GM21367 (cell line): ENCODE measurements around the gene TTYH1.
"Not testable (repeated sequence)": the region's sequence is repeated elsewhere in the genome, so short reads cannot be mapped to it uniquely, and the experiment has no call there.

Source experiments
- ATAC-seq: cut with Tn5 transposase; IDR thresholded peaks from one replicate; pipeline ENCODE4 v1.9.1; 2021; ENCODE audit not compliant: unreplicated experiment

Gene TTYH1

DNA sequence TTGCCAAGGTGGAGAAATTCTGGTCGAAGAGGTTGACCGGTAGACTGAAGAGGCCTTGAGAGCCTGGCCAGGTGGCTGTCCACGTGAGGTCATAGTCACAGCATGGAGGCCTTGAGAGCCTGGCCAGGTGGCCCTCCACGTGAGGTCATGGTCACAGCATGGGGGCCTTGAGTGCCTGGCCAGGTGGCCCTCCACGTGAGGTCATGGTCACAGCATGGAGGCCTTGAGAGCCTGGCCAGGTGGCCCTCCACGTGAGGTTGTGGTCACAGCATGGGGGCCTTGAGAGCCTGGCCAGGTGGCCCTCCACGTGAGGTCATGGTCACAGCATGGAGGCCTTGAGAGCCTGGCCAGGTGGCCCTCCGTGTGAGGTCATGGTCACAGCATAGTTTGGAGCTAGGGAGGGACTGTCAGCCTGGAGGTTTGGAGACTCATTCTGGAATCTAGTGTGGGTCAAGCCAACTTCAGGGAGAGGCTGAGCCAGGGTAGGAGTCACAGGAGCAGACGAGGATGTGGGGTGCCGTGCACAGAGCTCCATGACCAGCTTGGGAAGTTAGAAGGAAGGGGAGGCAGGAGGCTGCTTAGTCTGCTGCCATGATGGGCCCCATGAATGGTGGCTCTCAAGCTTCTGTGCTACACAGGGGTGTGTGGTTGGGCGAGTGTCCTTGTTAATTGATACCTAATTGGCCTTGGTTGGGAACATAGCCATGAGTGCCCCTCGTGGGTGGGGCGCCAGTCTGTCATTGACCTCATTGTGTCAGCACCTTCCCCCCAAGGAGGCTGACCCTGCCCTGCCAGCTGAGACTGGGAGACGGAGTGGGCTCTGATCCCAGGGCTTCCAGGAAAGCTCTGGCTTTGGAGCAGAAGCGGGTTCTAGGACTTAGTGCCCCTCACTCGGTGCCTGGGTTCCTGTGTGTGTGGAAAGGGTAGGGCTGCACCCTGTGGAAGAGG lies 44.3 kb downstream of the TTYH1 start:
- ATAC-seq, result no peak

GRCh38 chr19:54460230-54461005 lies 45.2 kb downstream of the TTYH1 start:
- no peak for ATAC-seq

DNA sequence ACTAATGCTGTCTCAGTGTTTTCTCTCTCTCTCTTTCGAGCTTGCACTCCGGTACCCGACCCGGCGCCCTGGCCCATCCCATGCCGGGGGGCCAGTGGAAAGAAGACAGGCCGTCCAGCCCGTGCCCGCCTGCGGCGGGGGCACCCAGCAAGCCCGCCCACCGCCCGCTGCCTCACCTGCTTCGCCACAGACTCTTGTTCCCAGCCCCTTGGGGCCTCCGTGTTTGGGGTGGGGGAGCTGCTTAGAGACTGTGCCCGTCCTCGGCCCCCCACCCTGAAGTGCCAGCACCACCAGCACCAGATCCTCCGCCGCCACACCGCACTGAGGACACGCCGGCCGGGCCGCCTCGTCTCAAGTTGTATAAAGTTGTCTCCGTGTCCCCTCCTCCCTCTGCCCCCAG lies 45.9 kb downstream of the TTYH1 start:
- no peak for ATAC-seq

DNA sequence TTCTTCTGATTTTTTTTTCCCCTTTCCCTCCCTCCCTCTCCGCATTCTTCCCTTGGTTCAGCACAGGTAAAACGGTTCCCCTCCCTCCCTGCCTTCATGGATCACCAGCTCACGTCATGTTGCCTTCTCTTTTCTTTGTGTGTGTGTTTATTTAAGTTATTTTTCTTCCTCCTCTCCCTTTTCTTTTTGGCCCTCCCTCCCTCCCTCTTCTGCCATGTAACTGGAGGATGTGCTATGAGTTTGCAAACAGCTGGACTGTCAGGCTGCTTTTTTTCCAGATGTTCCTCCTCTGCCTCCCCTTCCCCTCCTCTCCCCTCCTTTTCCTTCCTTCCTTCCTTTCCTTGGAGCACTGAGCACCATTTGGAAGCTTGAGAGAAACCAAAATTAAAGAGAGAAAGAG lies 46.3 kb downstream of the TTYH1 start:
- ATAC-seq, result no peak

DNA sequence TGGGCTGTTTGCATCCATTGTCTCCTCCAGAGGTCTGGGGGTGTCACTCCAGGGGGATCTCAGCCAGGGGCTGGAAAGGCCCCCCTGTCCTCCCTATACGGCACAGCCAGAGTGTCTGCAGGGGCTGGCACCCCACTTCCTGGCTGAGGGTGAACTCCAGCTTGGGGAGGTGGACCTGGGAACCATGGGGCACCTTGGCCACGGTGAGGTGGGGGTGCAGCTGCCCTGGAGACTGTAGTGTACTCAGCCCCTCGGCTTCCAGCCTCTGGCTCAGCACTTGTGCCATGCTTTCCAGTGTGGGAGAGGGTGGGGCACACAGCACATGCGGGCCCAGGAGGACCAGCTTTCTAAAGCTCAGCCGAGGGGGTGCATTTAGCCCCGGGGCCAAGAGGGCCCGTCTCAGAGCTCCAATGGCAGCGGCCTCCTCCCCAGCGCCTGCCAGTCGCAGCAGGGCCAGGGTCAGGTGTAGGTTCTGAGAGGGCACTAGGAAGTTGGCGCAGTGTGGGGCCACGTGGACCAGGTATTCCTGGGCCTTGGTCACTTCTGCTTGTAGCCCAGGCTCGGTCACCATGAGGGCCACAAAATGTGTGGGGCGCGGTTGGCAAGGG lies 46.9 kb downstream of the TTYH1 start:
- ATAC-seq, result no peak

DNA sequence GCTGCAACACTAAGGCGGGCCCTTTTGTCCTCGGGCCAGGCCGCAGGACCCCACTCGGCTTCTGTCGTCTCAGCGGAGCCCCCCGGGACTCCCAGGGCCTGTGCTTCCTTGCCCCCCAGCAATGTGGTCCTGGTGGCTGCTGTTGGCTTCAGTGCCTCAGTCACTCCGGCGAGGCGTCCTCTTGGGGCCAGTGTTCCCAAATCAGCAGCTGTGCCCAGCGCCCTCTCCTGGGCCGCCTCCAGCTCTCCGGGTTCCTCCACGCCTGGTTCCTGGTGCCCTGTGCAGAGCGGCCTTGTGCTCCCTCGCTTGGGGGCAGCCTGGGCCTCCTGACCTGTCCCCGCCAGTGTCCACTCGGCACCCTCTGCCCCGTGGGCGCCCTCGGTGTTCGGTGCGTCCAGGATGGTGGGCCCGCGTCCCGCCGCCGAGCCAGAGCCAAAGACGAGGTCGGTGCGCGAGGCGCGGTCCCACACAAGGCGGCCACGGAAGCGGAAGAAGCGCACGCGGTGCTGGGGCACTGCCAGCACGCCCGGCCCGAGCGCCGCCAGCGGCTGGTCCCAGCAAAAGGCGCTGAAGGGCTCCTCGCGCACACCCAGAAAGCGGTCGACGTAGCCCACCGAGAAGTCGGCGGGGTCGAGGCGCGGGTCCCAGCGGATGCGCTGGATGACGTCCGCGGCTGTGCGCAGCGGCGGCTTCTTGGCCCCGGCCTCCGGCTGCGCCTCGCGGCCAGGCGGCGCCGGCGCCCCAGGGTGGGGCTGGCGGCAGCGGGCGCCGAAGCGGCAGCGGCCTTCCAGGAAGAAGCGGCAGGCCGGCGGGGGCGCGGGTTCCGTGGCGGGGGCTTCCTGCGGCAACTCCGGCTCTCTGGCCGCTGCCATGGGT lies 47.6 kb downstream of the TTYH1 start:
- ATAC-seq, result no peak

- peak; percentile 46 for ATAC-seq
These were observed 48.3 kb downstream of the TTYH1 start, which contains the start of gene LENG9 for GRCh38 chr19:54463531-54464043. Gene LENG9, minus strand, starts transcription at chr19:54463778. Its CDS starts 252 bp downstream, at chr19:54463526.

- peak; percentile 36 for ATAC-seq
These were observed 48.9 kb downstream of the TTYH1 start for GRCh38 chr19:54464044-54464629.

- peak; percentile 35 for ATAC-seq
These were observed 49.6 kb downstream of the TTYH1 start for GRCh38 chr19:54464630-54465425.

DNA sequence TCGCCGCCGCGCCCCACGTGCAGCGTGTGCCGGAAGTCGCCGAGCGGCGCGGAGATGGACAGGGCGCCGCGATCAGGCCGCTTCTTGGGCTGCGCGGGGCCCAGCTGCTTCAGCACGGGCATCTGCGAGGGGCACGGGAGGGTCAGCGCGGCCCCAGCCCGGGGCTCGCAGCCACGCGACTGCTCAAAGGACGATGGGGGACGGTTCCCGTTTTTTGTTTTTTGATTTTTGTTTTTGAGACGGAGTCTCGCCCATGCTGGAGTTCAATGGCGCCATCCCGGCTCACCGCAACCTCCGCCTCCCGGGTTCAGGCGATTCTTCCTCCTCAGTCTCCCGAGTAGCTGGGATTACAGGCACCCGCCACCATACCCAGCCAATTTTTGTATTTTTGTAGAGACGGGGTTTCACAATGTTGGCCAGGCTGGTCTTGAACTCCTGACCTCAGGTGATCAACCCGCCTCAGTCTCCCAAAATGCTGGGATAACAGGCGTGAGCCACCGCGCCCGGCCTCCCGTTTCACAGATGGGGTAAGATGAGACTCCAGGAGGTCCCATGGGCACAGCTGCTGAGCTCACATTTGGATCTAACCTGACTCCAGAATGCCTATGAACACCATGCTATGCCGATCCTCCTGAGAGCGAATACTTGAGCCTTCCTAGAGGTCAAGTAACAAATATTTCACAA lies 50.3 kb downstream of the TTYH1 start:
- no peak for ATAC-seq

GRCh38 chr19:54466110-54466480 lies 50.8 kb downstream of the TTYH1 start:
- not testable (repeated sequence) for ATAC-seq

- no peak for ATAC-seq
These were observed 54.3 kb downstream of the TTYH1 start for GRCh38 chr19:54469496-54469934.

GRCh38 chr19:54470276-54470887 lies 55.1 kb downstream of the TTYH1 start:
- no peak for ATAC-seq

DNA sequence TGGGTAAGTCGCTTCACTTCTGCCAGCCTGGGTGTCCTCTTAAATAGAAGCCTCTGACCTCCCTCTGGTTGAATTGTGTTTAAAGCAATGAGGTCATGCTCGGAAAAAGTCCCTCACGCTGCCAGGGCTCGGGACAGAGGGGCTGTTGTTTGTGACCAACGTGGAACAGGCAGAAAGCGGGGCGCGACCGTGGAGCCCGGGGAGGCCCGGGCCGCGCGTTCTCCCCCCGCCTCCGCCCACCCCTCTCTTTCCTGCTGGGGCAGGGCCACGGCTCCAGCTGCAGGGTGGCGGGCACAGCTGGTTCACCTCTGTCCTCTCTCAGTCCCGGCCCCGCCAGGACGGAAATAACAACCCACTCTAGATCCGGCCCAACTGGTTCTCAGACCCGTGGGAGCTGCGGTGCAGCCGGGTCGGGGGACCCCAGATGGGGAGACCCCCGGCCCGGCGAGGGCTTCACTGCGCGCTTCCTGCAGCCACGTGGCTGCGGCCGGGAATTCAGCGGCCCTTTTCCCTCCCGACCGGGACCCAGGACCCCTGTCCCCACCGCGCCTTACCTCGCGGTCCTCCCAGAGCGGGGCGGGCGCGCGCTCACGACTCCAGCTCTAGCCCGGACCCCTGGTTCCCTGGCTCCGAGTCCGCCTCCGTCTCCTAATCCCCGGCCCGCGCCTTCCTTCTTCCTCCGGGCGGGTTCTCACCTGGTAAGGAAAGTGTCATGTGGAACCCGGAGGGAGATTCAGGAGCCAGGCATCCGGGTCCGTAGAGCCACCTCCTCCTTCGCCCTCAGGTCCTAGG lies 55.9 kb downstream of the TTYH1 start:
- ATAC-seq, result no peak

DNA sequence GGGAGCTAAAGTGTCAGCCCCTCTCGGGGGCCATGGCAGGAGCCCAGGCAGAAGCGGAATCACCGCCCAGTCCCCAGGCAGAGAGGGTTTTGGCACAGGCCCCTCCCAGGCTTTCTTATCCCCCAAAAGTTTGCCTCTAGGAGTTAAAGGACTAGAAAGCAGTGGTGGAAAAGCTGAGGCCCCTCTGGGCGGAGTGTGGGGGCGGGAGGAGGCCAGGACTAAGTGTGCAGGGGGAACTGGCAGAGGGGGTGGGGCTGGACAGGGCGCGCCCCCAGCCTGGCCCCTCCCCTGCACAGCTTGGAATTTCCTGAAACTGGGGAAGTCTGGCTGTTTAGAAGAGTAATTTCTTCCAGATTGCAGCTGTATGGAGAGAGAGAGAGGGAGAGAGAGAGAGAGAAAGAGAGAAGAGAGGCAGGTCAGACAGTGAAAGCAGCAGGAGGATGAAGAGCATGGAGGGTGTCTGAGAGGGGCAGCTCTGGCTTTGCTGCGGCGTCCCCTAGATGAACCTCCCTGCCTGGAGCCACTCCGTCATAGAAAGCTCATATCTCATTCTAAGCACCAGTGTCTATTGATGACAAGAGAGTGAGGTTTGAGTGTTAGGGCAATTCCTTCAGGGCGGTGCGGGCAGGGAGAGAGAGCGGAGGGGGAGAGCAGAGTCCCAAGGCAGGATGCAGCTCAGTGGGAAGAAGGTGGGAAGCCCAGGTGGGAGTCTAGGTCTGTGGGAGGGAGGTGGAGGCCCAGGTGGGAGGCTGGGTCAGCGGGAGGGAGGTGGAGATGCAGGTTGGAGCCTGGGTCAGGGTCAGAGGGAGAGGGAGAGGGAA lies 58.0 kb downstream of the TTYH1 start, which contains the start of gene CDC42EP5:
Gene CDC42EP5 (minus strand): TSS at position 226 of the 821 bp plus-strand sequence. CDS start 7,749 bp downstream, outside the sequence.
- ATAC-seq, result no peak

GRCh38 chr19:54473892-54474372 lies 58.7 kb downstream of the TTYH1 start:
- no peak for ATAC-seq
